Amniotic epithelial cell (primary cell): ENCODE data around the gene BPI.
"Not testable (repeated sequence)": the region's sequence is repeated elsewhere in the genome, so short reads cannot be mapped to it uniquely, and the experiment has no call there.

Source experiments
- DNase-seq: peaks from one replicate; pipeline ENCODE4 v3.0.0-alpha.2; 2010; ENCODE audit warnings: low read depth

BPI gene

GRCh38 chr20:38278131-38278530 is 25.8 kb upstream of the BPI start:
- DNase-seq = no peak

GRCh38 chr20:38278763-38279162 is 25.2 kb upstream of the BPI start:
- DNase-seq = peak; percentile 34

DNA sequence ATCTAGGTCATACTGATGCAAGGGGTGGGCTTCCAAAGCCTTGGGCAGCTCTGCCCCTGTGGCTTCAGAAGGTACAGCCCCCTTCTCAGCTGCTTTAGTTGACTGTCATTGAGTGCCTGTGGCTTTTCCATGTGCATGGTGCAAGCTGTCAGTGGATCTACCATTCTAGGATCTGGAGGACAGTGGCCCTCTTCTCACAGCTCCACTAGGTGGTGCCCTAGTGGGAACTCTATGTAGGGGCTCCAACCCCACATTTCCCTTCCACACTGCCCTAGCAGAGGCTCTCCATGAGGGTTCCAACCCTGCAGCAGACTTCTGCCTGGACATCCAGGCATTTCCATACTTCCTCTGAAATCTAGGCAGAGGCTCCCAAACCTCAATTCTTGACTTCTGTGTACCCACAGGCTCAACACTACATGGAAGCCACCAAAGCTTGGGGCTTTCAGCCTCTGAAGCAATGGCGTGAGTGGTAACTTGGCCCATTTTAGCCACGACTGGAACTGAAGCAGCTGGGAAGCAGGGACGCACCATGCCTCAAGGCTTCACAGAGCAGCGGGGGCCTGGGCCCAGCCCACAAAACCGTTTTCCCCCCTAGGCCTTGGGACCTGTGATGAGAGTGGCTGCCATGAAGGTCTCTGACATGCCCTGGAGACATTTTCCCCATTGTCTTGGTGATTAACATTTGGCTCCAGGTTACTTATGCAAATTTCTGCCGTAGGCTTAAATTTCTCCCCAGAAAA is 22.6 kb upstream of the BPI start:
- DNase-seq = not testable (repeated sequence)

GRCh38 chr20:38283236-38283635 is 20.7 kb upstream of the BPI start:
- no peak for DNase-seq

- not testable (repeated sequence) for DNase-seq
Measured at GRCh38 chr20:38284066-38284650, 19.8 kb upstream of the BPI start.

DNA sequence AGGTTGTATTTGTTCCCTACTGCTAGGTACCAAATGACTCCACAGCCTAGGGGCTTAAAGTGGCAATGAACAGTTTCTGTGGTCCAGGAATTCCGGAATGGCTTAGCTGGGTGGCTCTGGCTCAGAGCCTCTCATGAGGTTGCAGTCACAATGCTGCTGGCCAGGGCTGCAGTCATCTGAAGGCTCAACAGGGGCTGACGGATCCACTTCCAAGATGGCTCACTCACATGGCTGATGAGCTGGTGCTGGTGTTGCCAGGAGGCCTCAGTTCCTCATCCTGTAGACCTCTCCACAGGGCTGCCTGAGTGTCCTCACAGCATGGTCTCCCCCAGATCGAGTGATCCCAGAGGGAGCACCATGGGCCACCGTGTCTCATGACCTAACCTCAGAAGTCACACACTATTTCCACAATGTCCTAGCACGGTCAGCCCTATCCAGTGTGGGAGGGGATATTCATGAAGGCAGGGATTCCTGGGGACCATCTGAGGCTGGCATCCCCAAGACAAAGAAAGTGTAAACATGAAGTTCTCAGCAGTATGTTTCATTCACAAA is 19.0 kb upstream of the BPI start:
- DNase-seq = no peak

- no peak for DNase-seq
Measured at GRCh38 chr20:38286586-38287531, 17.1 kb upstream of the BPI start.

- peak; percentile 85 for DNase-seq
Measured at GRCh38 chr20:38290829-38291814, 12.8 kb upstream of the BPI start.

GRCh38 chr20:38291966-38292365 is 12.0 kb upstream of the BPI start:
- DNase-seq = no peak

DNA sequence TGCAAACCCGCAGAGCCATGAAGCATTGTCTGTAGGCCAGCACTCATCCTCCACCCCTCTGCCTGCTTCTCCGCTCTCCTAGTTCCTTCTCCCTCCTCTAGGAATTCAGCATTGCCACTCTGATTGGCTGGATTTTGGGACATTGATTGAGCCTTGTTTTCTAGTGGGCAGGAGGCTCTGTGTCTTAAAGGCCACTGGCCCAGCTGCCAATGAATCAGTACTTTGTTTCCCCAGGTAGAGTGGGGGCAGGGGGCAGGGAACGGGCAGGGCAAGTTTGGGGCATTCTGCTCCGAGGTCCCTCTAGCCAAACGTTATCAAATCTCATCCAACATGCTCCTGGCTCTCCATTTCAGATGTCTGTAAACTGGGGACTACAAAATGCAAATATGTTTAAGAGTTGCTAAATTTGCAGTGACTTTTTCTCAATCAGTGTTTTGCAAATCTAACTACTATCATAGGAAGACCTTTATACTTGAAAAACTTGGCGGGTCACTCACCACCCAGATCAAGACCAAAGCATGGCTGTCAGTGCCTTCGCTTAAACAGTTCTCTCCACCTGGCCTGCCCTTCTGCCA is 10.4 kb upstream of the BPI start:
- no peak for DNase-seq

- no peak for DNase-seq
Measured at GRCh38 chr20:38294076-38294591, 9.8 kb upstream of the BPI start.

DNA sequence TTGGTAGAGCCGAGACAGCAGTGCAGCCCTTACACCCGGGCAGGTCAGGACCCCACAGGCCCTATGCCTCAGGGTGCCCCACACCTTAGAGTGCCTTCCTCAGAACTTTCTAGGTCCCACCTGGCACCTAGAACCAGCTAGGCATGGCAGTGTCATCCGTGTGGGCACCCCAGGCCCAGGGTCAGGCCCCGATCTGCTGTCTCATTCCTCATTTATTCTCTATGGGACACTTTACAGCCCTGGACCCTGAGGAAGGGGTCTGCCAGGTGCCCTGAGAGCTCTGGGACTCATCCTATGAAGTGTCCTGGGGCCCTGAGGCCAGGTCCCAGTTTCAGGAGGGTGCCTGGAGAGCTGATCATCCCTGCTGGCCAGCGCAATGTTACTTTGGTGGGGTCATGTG is 8.1 kb upstream of the BPI start:
- DNase-seq = no peak

- no peak for DNase-seq
Measured at GRCh38 chr20:38296433-38296832, 7.5 kb upstream of the BPI start.

GRCh38 chr20:38297916-38298674 is 5.9 kb upstream of the BPI start:
- no peak for DNase-seq

- DNase-seq = peak; percentile 44
Measured at GRCh38 chr20:38298768-38299288, 5.1 kb upstream of the BPI start.

DNA sequence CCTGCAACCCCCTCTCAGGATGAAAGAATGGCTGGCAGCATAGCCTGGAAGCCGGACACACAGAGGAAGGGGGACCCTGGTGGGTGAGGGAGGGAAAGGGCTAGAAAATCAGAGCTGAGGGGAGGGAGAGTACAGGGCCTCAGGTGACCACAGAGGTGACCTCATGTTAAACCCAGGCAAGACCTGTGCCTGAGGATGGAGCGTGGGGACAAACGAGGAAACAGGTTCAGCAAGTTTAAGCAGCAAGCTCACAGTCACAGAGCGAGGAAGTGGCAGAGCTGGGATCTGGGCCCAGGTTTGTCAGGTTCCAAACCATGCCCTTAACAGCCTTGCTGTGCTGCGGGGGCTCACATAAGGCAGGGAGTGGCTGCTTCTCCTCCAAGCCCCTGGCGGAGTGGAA is 4.0 kb upstream of the BPI start:
- no peak for DNase-seq

DNA sequence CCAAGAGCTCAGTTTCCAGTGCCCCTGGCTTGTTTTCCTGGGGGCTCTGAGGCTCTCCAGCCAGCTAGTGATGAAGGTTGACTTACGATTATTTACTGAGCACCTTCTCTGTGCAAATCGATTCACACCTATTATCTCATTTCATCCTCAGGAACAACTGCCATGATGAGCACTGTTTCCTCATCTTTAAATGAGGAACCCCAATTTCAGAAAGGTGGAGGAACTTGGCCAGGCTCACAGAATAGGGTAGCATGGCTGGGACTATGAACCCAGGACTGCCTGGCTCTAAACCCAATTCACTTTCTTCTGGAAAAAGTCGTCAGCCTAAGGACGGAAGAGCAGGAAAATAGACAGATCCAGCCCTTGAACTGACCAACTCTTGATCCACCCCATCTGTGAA is 3.5 kb upstream of the BPI start:
- no peak for DNase-seq

GRCh38 chr20:38301309-38301708 is 2.6 kb upstream of the BPI start:
- no peak for DNase-seq

- DNase-seq = no peak
Measured at GRCh38 chr20:38302786-38303185, 1.2 kb upstream of the BPI start.
